ENCODE data around the gene UTS2B.

UTS2B gene

GRCh38 chr3:191350396-191351090, 20.2 kb upstream of the UTS2B start:
- peak; percentile 26 for DNase-seq

- no peak for DNase-seq
These were observed 17.8 kb upstream of the UTS2B start for GRCh38 chr3:191348098-191348497.

DNA sequence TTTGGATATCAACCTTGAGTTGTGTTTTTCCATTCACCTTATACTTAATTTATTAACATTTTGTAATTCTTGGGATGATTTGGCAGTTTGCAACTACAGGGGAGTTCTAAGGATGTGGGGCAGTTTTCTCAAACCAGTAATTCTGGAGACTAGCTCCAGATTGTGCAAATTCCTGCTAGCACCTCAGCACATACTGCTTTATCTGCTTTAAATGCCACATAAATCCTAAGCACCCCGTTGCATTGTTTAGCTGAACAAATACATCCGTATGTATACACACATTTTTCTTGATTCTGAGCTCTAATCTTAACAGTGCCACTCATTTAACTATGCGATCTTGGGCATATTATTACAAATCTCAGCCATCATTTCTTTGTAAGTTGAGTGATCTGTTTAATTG, 16.9 kb upstream of the UTS2B start:
- DNase-seq = no peak

- no peak for DNase-seq
These were observed 15.0 kb upstream of the UTS2B start for GRCh38 chr3:191345334-191345733.

DNA sequence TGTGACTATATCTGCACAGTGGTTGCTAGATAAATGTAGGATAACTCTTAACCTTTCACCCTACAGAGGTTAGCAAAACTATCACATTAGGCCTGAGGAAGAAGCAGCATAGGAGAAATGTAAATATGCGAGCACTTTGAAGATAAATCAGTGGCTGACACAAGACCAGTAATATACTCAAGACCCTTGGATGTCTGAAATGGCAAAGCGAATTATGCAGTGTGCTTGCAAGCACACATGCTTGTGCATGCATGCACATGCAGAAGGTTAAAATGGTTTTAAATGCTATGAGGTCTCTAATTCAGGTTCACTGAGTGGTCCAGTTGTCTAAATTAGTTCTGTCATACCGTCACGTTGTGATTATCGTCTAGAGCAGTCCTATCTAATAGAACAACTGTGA, 13.6 kb upstream of the UTS2B start:
- DNase-seq = no peak

DNA sequence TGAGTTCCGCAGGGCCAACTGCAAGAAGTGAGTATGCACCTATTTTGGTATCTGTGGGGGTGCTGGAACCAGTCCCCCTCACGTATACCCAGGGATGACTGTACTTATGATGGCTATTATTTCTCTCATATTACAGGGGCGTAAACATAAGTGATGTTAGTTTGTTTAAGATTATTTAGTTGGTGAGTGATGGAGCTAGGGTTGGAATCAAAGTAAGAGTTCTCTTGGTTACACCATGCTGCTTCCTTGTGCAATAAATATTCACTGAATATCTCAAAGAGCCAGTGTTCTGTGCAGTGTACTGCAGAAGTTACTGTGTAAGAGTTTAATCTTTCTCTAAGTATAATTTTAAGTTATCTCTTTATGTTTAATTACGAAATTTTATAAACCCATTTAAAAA, 12.8 kb upstream of the UTS2B start:
- no peak for DNase-seq

- DNase-seq = no peak
These were observed 12.1 kb upstream of the UTS2B start for GRCh38 chr3:191342411-191342810.

DNA sequence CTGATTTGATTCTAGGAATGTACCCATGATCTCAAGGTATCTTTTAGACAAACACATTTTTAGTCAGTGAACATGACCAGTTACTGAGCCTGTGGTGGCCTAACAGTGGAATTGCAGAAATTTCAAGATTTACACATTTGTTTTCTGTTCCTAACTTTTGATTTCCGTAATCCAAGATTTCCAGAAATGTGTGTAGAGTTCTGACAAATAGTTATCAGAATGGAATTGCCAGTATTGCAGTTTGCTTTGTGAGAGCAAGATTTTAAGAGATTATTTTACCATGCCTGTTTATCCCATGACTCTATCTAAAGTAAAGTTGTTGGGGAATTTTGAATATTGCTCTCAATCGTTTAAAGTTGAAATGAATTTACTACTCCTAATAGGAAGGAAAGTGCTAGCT, 11.7 kb upstream of the UTS2B start:
- no peak for DNase-seq

- DNase-seq = no peak
These were observed 10.6 kb upstream of the UTS2B start for GRCh38 chr3:191340966-191341365.

GRCh38 chr3:191340351-191340750, 10.0 kb upstream of the UTS2B start:
- no peak for DNase-seq

GRCh38 chr3:191339316-191339917, 9.1 kb upstream of the UTS2B start:
- no peak for DNase-seq

GRCh38 chr3:191338177-191338488, 7.8 kb upstream of the UTS2B start:
- no peak for DNase-seq

DNA sequence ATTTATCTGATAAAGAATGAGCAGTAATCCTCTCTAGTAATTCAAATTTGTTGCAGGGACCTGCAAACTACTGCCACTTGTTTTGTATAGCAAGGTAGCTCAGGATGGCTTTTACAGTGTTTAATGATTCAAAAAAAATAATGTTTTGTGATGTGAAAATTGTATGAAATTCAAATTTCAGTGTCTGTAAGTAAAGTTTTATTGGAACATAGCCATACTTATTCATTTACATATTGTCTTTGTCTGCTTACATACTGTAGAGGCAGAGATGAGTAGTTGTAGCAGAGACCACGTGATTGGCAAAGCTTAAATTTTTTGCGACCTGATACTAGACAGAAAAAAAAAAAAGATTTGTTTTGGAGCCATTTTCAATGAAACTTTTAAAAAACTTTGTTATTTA, 6.5 kb upstream of the UTS2B start:
- no peak for DNase-seq

DNA sequence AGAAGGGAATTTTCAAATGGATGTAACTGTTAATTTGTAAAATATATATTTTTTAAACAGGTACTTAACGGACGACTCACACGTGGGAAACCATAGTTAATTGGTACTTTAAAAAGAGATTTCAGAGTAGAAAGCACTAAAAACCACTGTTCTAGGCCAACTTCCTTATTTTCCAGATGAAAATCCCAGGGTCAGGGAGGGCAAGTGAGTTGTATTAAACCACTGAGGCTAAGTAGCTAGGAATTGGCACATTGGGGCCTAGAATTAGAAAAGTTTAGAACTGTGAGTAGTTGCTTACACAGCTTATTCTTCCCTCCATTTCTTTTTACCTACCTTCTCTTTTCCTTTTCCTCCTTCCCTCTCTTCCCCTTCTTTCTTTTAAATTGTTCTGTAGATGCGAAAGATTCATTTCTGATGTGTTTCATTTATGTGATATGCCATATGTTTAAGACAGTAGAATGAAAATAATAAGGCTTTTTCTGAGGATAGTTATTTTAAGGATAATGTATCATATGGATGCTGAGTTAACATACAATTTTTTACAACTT, 4.1 kb upstream of the UTS2B start:
- DNase-seq = no peak

DNA sequence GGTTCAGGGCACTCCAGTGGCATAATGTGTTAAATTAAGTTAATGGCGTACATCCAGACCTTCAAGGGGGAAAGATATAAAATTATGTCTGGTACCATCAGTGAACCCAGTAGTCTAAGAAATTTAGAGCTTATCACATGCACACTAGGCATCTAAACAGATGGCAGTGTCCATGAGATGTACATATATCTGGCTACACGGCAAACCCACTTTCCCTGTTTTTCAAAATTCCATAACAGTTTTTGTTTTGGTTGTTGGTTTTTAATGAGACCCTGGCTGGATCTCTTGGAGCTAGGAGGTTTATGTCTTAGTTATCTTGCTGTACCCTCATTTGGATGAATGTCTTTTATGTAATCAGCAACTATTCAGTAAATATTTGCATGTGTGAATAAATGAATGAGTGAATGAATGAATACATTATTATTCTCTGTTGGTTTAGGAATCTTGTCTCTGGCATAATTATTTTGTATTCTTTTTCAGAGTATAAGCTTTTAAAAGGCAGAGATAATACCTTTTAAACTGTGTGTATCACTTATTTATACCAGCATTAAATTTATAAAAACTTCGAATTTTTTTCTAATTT, 3.1 kb upstream of the UTS2B start:
- DNase-seq = no peak

DNA sequence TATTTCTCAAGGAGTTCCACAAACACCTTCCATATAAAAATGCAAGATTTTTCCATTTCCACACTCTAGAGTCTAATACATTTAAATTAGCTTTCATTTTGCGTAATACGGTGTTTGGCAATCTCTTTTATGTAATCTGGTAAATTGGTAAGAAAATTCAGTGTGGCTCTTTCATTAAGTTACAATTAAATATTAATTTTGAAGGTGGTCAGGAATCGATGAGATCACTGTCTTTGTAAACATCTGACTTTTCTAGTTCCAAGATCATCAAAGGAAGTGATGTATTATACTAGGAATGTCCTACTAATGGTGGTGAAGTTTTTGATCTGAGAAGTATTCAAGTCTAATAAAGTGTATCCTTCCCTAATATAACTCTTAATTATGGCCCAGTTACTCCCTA, 1.1 kb upstream of the UTS2B start:
- DNase-seq = peak; percentile 69

GRCh38 chr3:191330530-191331048, 263 bp upstream of the UTS2B start:
- peak; percentile 92 for DNase-seq

DNA sequence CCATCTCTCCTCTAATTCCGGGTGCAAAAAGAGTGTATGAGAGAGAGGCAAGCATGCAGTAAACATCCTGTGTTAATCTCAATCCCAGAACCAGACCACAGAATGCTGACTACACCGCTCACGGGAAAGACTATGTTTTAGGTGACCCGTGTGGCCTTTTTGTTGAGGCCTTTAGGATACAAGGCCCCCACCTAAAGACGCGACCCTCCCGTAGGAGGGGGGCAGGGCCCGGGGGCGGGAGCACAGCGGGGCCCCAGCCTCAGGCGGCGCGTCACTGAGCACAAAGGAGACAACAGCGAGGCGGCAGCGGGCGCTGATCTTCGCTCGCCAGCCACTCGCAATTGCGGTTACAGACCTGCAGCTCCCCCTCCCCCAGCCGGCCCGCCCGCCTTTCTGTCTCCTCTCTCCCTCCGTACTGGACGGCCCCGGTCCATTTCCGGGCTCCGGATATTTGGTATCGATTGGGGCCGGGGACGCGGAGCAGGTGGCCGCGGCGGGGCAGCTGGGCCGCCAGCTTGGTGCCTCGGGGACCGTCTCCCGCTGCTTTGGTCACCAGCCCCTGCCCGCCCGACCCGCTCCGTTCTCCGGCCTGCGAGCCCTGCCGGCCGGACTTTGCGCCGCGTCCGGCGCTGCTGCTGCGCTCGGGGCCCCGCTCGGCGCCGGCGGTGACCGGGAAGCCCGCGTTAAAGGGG, 1.2 kb downstream of the UTS2B start, which contains the start of gene CCDC50:
CCDC50 (plus strand) TSS at position 433 of the 692 bp plus-strand sequence. CDS start 281 bp downstream, outside the sequence.
- DNase-seq = peak; percentile 80

DNA sequence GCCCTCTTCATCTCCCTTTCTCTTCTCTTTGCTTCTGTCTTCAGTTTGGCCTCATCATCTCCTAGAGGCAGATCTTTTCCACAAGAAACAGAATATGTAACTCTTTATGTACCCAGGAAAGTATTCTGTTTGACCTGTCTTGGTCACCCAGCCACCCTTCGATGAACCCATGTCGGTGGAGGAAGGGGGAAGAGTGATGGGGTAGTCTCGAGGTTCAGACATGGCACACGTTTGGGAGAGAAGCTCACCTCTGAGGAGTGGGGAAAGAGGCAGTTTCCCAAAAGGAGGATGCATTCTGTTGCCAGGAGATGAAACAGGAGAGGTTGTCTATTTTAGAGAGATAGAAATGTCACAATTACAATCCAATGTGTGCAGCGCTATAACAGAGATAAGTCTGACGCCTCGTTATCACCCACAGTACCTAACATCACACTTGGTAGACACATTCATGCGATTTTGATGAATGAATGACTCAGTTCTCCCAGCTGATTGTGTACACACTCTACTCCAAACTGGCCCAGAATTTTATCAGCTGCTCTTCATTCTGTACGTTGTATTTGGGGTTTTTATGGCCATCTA, 1.9 kb downstream of the UTS2B start:
- no peak for DNase-seq

GRCh38 chr3:191327526-191327925, 2.8 kb downstream of the UTS2B start:
- DNase-seq = peak; percentile 12

DNA sequence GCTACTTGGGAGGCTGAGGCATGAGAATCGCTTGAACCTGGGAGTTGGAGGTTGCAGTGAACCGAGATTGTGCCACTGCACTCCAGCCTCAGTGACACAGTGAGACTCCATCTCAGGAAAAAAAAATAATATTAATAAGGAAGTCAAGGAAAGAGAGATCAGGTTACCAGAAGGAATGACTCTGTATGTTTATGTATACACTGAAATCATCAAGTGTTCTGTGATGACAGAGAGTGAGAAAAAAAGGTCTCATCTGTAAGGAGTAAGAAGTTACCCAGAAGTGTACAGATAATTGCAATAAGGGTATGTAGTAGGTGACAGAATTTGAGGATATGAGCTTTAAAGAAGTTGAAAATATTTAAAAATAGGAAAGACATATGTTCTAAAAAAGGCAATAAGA, 5.4 kb downstream of the UTS2B start:
- no peak for DNase-seq

DNA sequence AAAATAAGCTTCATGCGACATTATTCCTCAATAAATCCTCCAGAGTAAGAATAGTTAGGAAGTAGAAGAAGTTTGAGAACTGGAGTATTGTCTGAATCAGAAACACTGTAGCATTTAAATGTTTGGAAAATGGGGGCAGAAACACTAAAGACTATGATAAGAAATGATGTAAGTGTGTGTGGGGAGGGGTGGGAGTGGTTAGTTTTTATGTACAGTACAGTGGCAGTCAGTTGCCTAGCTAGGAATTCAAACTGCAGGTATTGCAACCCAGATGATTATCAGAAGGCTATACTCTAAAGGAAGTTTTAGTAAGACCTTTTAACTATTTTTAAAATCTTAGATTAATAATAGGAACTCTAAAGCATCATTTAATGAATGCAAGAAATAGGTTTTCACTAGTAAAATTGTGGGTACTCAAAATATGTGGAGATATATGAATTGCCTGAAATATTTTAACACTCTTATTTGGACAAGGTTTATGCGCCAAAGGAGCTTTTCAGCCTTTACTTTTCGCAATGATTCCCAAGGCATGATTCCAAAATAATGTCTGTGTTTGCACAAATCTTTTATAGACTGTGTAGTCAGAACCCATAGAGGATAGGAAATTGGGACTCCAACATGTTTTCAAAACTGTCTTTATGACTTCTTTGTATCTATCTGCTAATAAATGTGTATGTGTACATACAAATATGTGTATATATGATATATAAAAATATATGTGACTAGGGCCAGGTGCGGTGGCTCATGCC, 9.1 kb downstream of the UTS2B start:
- no peak for DNase-seq
